K562 (cell line): ENCODE results near the gene ZBTB39. TPM values are rescaled to one million over a fixed set of nuclear protein-coding genes. Genes with fewer than 3 reads are reported as not detected.

Experiments used
- ATAC-seq: fragments of 200-7000 bp; cut with Tn5 transposase; 3 replicates; pipeline ENCODE4 v1.9.1; 2020; ENCODE audit warnings: moderate library complexity
- BruUV-seq: library from RNA; stranded (reverse); fragments of 400-500 nt; replicated peaks from 2 replicates; lab custom pipeline; 2021; lab: Mats Ljungman, UMichigan
- CTCF ChIA-PET: fragments of 300-600 bp; formaldehyde crosslinking; extraction: SDS; loops from one replicate; lab custom pipeline; 2021; ENCODE audit warnings: low intra/inter-chr PET ratio; lab: Yijun Ruan, JAX
- POLR2A ChIA-PET: fragments of 300-600, 350-650 bp; sonication (Branson Sonifier 250); formaldehyde crosslinking; extraction: SDS; loops from one replicate; lab custom pipeline; 2021; ENCODE audit warnings: antibody characterized with exemption, inconsistent platforms; lab: Yijun Ruan, JAX
- DNase-seq, 4 experiments: peaks; one replicate each; pipeline versions ENCODE4 v3.0.0 to v3.0.0-alpha.2; 2011 to 2018; ENCODE audit warnings: low spot score in 3 of 4, mixed read lengths in 3 of 4; ENCODE audit errors: extremely low read depth in 1 of 4
- FAIRE-seq: peaks from 2 replicates; lab custom pipeline; 2011; peaks lifted over from hg19 to GRCh38; lab: Jason Lieb, UNC
- H2AFZ ChIP-seq: 2 replicates; pipeline ENCODE4 v1.6.0; 2011; ENCODE audit warnings: low read depth, low read length, control low read depth, inconsistent platforms
- H3K27ac ChIP-seq: fragments of 200-600 bp; 3 replicates; pipeline ENCODE4 v1.8.0; 2011; ENCODE audit warnings: low read depth, mild to moderate bottlenecking, control low read depth, inconsistent platforms, low read length, moderate library complexity, mixed read lengths; ENCODE audit errors: extremely low read depth
- H3K27me3 ChIP-seq, 2 experiments: fragments of 300-600 bp in 1 of 2; 2 replicates in 1 of 2; 3 replicates in 1 of 2; pipeline versions ENCODE4 v1.6.0 to v1.8.0; 2011; ENCODE audit warnings: inconsistent platforms in 2 of 2, low read length in 2 of 2, mild to moderate bottlenecking in 1 of 2, mixed read lengths in 1 of 2, moderate library complexity in 1 of 2; ENCODE audit not compliant: control insufficient read depth in 2 of 2, insufficient read depth in 2 of 2
- H3K36me3 ChIP-seq: fragments of 300-600 bp; 3 replicates; pipeline ENCODE4 v1.8.0; 2011; ENCODE audit warnings: mild to moderate bottlenecking, low read length, inconsistent platforms; ENCODE audit not compliant: control insufficient read depth, insufficient read depth
- H3K4me1 ChIP-seq, 2 experiments: fragments of 200-600 bp in 1 of 2; replicated peaks in 1 of 2; 2 replicates in 1 of 2; 3 replicates in 1 of 2; pipeline versions ENCODE4 v1.5.1 to v1.8.0; 2011; ENCODE audit warnings: inconsistent platforms in 2 of 2, low read length in 2 of 2, mild to moderate bottlenecking in 1 of 2, mixed read lengths in 1 of 2, moderate library complexity in 1 of 2; ENCODE audit not compliant: control insufficient read depth in 2 of 2, insufficient read depth in 2 of 2
- H3K4me2 ChIP-seq: 2 replicates; pipeline ENCODE4 v1.6.1; 2011; ENCODE audit warnings: low read length, control low read depth, inconsistent platforms, mixed read lengths; ENCODE audit not compliant: insufficient read depth
- H3K4me3 ChIP-seq: fragments of 200-600 bp; sonication (generic), shearing (Covaris generic); 2 replicates; pipeline ENCODE4 v1.5.1; 2016; ENCODE audit warnings: control low read depth, inconsistent platforms
- H3K79me2 ChIP-seq: fragments of 200-600 bp; 3 replicates; pipeline ENCODE4 v1.8.0; 2011; ENCODE audit warnings: low read length, inconsistent platforms; ENCODE audit not compliant: control insufficient read depth, insufficient read depth
- H3K9ac ChIP-seq, 2 experiments: 2 replicates each; pipeline versions ENCODE4 v1.6.0 to v1.6.1; 2011; ENCODE audit warnings: low read depth in 2 of 2, low read length in 2 of 2, control low read depth in 1 of 2, inconsistent platforms in 1 of 2, mild to moderate bottlenecking in 1 of 2, mixed read lengths in 1 of 2; ENCODE audit not compliant: insufficient read depth in 1 of 2
- H3K9me1 ChIP-seq: one replicate; pipeline ENCODE4 v1.6.0; 2011; ENCODE audit warnings: inconsistent platforms, mild to moderate bottlenecking, low read length, moderate library complexity; ENCODE audit not compliant: control insufficient read depth, insufficient read depth
- H3K9me3 ChIP-seq: replicated peaks from 2 replicates; pipeline ENCODE4 v1.5.1; 2011; ENCODE audit warnings: low read depth, low read length, inconsistent platforms; ENCODE audit not compliant: control insufficient read depth, insufficient read depth
- H4K20me1 ChIP-seq: replicated peaks from 2 replicates; pipeline ENCODE4 v1.6.1; 2011; ENCODE audit warnings: low read length, inconsistent platforms, mixed read lengths; ENCODE audit not compliant: control insufficient read depth, insufficient read depth
- C11orf30 ChIP-seq: fragments of 450-650 bp; IDR thresholded peaks from 2 replicates; pipeline ENCODE4 v1.6.1; 2016; ENCODE audit warnings: low read depth, mild to moderate bottlenecking
- CBX3 ChIP-seq, 2 experiments: IDR thresholded peaks; 1 replicate in 1 of 2; 2 replicates in 1 of 2; pipeline ENCODE4 v1.6.1; 2012; ENCODE audit warnings: inconsistent platforms in 2 of 2, low read length in 2 of 2, borderline replicate concordance in 1 of 2, control low read depth in 1 of 2
- HDAC1 ChIP-seq, 2 experiments: fragments of 450-650 bp; IDR thresholded peaks; 2 replicates each; pipeline ENCODE4 v1.6.1; 2016 to 2017; ENCODE audit warnings: inconsistent platforms in 1 of 2, mild to moderate bottlenecking in 1 of 2, moderate library complexity in 1 of 2
- HMG20A ChIP-seq: fragments of 450-650 bp; formaldehyde crosslinking; conservative IDR thresholded peaks from 2 replicates; pipeline ENCODE4 v1.4.0; 2020; ENCODE audit warnings: mild to moderate bottlenecking, mixed read lengths
- JUND ChIP-seq, 2 experiments: IDR thresholded peaks; 2 replicates in 1 of 2; 3 replicates in 1 of 2; pipeline ENCODE4 v1.6.1; 2011; ENCODE audit warnings: borderline replicate concordance in 2 of 2, low read depth in 2 of 2, low read length in 2 of 2, improper control_type of control experiment in 1 of 2, missing biosample characterization in 1 of 2, missing genetic modification characterization in 1 of 2, missing genetic modification reagents in 1 of 2
- KAT8 ChIP-seq: fragments of 450-650 bp; IDR thresholded peaks from 2 replicates; pipeline ENCODE4 v1.6.1; 2016; ENCODE audit warnings: low read depth, mild to moderate bottlenecking
- MAFG ChIP-seq: fragments of 450-650 bp; conservative IDR thresholded peaks from 2 replicates; pipeline ENCODE4 v1.6.1; 2016; ENCODE audit warnings: missing genetic modification characterization, missing compliant biosample characterization
- NFE2 ChIP-seq: IDR thresholded peaks from 2 replicates; pipeline ENCODE4 v1.6.1; 2014; ENCODE audit warnings: antibody characterized with exemption, low read depth
- PHF21A ChIP-seq: fragments of 450-650 bp; IDR thresholded peaks from 2 replicates; pipeline ENCODE4 v1.6.1; 2017; ENCODE audit warnings: low read depth, borderline replicate concordance
- U2AF1 ChIP-seq: fragments of 200-400 bp; formaldehyde crosslinking; optimal IDR thresholded peaks from 2 replicates; pipeline ENCODE3; 2017; ENCODE audit warnings: mild to moderate bottlenecking, low read depth, low read length, moderate library complexity
- ZNF24 ChIP-seq: fragments of 450-650 bp; IDR thresholded peaks from 2 replicates; pipeline ENCODE4 v1.6.1; 2016
- ZNF316 ChIP-seq: fragments of 450-650 bp; IDR thresholded peaks from 2 replicates; pipeline ENCODE4 v1.6.1; 2016
- WGBS: fragments of 100-300 bp; shearing (Covaris generic); methylation state at CpG from one replicate; pipeline ENCODE4 v1.1.6; 2016; ENCODE audit warnings: low coverage, mixed read lengths; ENCODE audit not compliant: insufficient coverage; ENCODE audit errors: missing lambda C conversion rate; 5-methylcytosine and 5-hydroxymethylcytosine counted together
- in situ Hi-C: fragments of 300-500 bp; cut with MboI; formaldehyde crosslinking; loops from 4 replicates; pipeline ENCODE4 v1.15.0; 2018; ENCODE audit warnings: inconsistent platforms, mixed read lengths
- intact Hi-C: fragments of 100-400 bp; cut with micrococcal nuclease; formaldehyde crosslinking; loops from 2 replicates; pipeline ENCODE4 v1.14.2; 2022
- polyA plus RNA-seq, 8 experiments: library from polyadenylated mRNA; depleted of rRNA in 4 of 8; stranded (reverse) in 5 of 8; unstranded in 3 of 8; fragments of >200 nt; fragmentation: Nextera tagmentation in 2 of 8; fragmentation: Illumina TruSeq in 1 of 8; extraction: Ambion mirVana in 2 of 8; extraction: Trizol in 1 of 8; gene quantifications; 2 replicates each; pipeline versions ENCODE4 v1.2.1 to v1.2.3, GENCODE V29; 2011 to 2014; ENCODE audit warnings: inconsistent platforms in 1 of 8, missing spikeins in 1 of 8
- total RNA-seq, 7 experiments: library from RNA; depleted of rRNA in 6 of 7; stranded (reverse); fragments of >200 nt in 6 of 7; fragmentation: Illumina TruSeq in 2 of 7; extraction: Trizol in 2 of 7; gene quantifications; 2 replicates each; pipeline versions ENCODE4 v1.2.1 to v1.2.3, GENCODE V29; 2011 to 2021; ENCODE audit warnings: low replicate concordance in 1 of 7
- TF ChIP-seq, protein P1 (sequence below): fragments of 450-650 bp; IDR thresholded peaks from 2 replicates; pipeline ENCODE4 v1.6.1; 2016; ENCODE audit warnings: antibody characterized with exemption
- TF ChIP-seq, protein P2 (sequence below), 2 experiments: IDR thresholded peaks; 2 replicates each; pipeline ENCODE4 v1.6.1; 2012; ENCODE audit warnings: improper control_type of control experiment in 2 of 2, low read depth in 2 of 2, low read length in 2 of 2, borderline replicate concordance in 1 of 2

ZBTB39 gene
- total and polyA plus RNA-seq, 9 of the 15 experiments (the other 6 are each of a cell fraction or from before 2014, with no cell fraction given), result 3.3 to 13.3 (median 8.6) TPM

DNA sequence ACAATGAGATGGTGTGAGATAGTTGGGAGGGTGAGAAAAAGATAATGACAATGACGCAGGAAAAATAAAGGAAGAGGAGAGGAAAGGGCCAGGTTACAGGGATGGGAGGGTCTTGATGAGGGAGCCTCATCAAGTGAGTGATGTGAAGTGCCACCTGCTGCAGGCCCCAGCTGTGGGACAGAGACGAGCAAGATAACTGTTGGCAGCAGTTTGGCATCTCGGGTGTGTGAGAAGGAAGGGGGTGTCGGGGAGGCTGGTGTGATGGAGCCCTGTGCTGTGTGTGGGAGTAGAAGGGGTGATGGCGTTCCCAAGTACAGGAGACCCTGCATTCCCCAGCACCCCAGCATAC, 21.4 kb upstream of the ZBTB39 start:
- Histone ChIP-seq H3K9me1 (no peaks in the 10 kb centered on the region), H3K27me3 (no peaks in the 10 kb centered on the region), H3K79me2 (no peaks in the 10 kb centered on the region), H3K4me2 (no peak overlapping the region), H3K27ac (no peak overlapping the region), H3K9me3 (no peaks in the 10 kb centered on the region), H2AFZ (peak overlapping the region; percentile 86; the same call in 1 of the 2 replicates), H3K4me3 (no peak overlapping the region), H3K9ac (peak overlapping the region in 1 of 2 experiments; percentile 29; a peak in 1 of 4 replicates), H3K36me3 (no peaks in the 10 kb centered on the region), H3K4me1 (peaks cover 15 to 25% of the 10 kb centered on the region in 2 experiments), H4K20me1 (no peaks in the 10 kb centered on the region)
- TF ChIP-seq C11orf30 (peak; percentile 51; the same call in 1 of the 2 replicates), JUND (IDR thresholded peaks at IDR 0.05; ENCODE audit: borderline replicate concordance, low read depth, low read length) (no peak), JUND (tag; IDR thresholded peaks at IDR 0.05; ENCODE audit: borderline replicate concordance, low read depth, low read length) (no peak), HMG20A (CRISPR knock-in tag) (no peak), U2AF1 (no peak), MAFG (tag) (0 out of 2 replicates have a peak, but pooled peaks have one; percentile 16), NFE2 (peak; percentile 65), ZNF24 (no peak), CBX3 (IDR thresholded peaks at IDR 0.05; ENCODE audit: borderline replicate concordance in 1 of 2, low read length in 2 of 2) (no peak), PHF21A (0 out of 2 replicates have a peak, but pooled peaks have one; percentile 3), KAT8 (no peak), ZNF316 (peak; percentile 51; the same call in 1 of the 2 replicates), HDAC1 (IDR thresholded peaks at IDR 0.05) (no peak)
- TF ChIP-seq, protein P1, sequence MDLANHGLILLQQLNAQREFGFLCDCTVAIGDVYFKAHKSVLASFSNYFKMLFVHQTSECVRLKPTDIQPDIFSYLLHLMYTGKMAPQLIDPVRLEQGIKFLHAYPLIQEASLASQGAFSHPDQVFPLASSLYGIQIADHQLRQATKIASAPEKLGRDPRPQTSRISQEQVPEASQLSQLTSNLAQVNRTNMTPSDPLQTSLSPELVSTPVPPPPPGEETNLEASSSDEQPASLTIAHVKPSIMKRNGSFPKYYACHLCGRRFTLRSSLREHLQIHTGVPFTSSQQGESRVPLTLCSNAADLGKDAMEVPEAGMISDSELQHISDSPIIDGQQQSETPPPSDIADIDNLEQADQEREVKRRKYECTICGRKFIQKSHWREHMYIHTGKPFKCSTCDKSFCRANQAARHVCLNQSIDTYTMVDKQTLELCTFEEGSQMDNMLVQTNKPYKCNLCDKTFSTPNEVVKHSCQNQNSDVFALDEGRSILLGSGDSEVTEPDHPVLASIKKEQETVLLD, result 0 out of 2 replicates have a peak, but pooled peaks have one; percentile 8
- TF ChIP-seq, protein P2, sequence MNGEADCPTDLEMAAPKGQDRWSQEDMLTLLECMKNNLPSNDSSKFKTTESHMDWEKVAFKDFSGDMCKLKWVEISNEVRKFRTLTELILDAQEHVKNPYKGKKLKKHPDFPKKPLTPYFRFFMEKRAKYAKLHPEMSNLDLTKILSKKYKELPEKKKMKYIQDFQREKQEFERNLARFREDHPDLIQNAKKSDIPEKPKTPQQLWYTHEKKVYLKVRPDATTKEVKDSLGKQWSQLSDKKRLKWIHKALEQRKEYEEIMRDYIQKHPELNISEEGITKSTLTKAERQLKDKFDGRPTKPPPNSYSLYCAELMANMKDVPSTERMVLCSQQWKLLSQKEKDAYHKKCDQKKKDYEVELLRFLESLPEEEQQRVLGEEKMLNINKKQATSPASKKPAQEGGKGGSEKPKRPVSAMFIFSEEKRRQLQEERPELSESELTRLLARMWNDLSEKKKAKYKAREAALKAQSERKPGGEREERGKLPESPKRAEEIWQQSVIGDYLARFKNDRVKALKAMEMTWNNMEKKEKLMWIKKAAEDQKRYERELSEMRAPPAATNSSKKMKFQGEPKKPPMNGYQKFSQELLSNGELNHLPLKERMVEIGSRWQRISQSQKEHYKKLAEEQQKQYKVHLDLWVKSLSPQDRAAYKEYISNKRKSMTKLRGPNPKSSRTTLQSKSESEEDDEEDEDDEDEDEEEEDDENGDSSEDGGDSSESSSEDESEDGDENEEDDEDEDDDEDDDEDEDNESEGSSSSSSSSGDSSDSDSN (IDR thresholded peaks at IDR 0.05; ENCODE audit: borderline replicate concordance in 1 of 2, low read depth in 2 of 2, low read length in 2 of 2), result no peak
- BruUV-seq, result no TSS peak
- intact Hi-C loops (no loop called here), in situ Hi-C loops (no loop called here)
- no peak for ATAC-seq
- 31% methylated on average over 4 of the region's 5 CpGs for WGBS
- FAIRE-seq, result no peak
- CTCF ChIA-PET, result no interaction called here
- POLR2A ChIA-PET, result interaction anchor here (0.6 to 3.4 kb wide), 9 partner anchors 8 to 54 kb away, joined by 3 to 9 read pairs (median 3); partner anchors contain the start of gene TAC3
- DNase-seq, result peak in 2 of 4 experiments; percentile 28 to 31
